Neural cell (in vitro differentiated cells): Measurements from ENCODE around the gene SFRP2.

Source experiments
- CTCF ChIP-seq: fragments of 450-650 bp; IDR thresholded peaks from 2 replicates; pipeline ENCODE4 v1.5.1; 2014; ENCODE audit warnings: antibody characterized with exemption, mild to moderate bottlenecking, moderate library complexity; ENCODE audit not compliant: poor library complexity, severe bottlenecking
- EP300 ChIP-seq: fragments of 450-650 bp; conservative IDR thresholded peaks from 2 replicates; pipeline ENCODE4 v1.6.1; 2014; ENCODE audit warnings: antibody characterized with exemption, mild to moderate bottlenecking, moderate library complexity; ENCODE audit not compliant: poor library complexity, severe bottlenecking
- EZH2 ChIP-seq: fragments of 200-600, 300-800 bp; shearing (Covaris generic), sonication (generic); IDR thresholded peaks from 2 replicates; pipeline ENCODE4 v1.6.1; 2014; ENCODE audit warnings: antibody characterized with exemption, low read length, borderline replicate concordance, mild to moderate bottlenecking; ENCODE audit not compliant: insufficient read depth, poor library complexity, severe bottlenecking
- MXI1 ChIP-seq: fragments of 450-650 bp; conservative IDR thresholded peaks from 2 replicates; pipeline ENCODE4 v1.6.1; 2014; ENCODE audit warnings: antibody characterized with exemption, mild to moderate bottlenecking; ENCODE audit not compliant: poor library complexity, severe bottlenecking
- POLR2AphosphoS5 ChIP-seq: IDR thresholded peaks from 2 replicates; pipeline ENCODE4 v1.6.1; 2012
- RAD21 ChIP-seq: fragments of 450-650 bp; conservative IDR thresholded peaks from 2 replicates; pipeline ENCODE4 v1.6.1; 2014; ENCODE audit warnings: antibody characterized with exemption, mild to moderate bottlenecking, moderate library complexity
- REST ChIP-seq: IDR thresholded peaks from 2 replicates; pipeline ENCODE4 v1.6.1; 2012; ENCODE audit warnings: borderline replicate concordance
- SMC3 ChIP-seq: fragments of 450-650 bp; conservative IDR thresholded peaks from 2 replicates; pipeline ENCODE4 v1.6.1; 2014; ENCODE audit warnings: antibody characterized with exemption, mild to moderate bottlenecking, moderate library complexity; ENCODE audit not compliant: poor library complexity
- TAF1 ChIP-seq: IDR thresholded peaks from 2 replicates; pipeline ENCODE4 v1.6.1; 2012; ENCODE audit warnings: low read depth

GRCh38 chr4:153823483-153823882 is 34.6 kb upstream of the SFRP2 start:
- TF ChIP-seq CTCF (no peak), POLR2AphosphoS5 (no peak), REST (no peak), SMC3 (no peak), MXI1 (no peak), EZH2 (no peak), RAD21 (no peak), TAF1 (no peak), EP300 (no peak)
